Measurements from ENCODE around the gene UBD. TPM values are rescaled to one million over a fixed set of nuclear protein-coding genes. Genes with fewer than 3 reads are reported as not detected.

UBD gene
- total RNA-seq, 1 experiment from 2014 or later = not detected

DNA sequence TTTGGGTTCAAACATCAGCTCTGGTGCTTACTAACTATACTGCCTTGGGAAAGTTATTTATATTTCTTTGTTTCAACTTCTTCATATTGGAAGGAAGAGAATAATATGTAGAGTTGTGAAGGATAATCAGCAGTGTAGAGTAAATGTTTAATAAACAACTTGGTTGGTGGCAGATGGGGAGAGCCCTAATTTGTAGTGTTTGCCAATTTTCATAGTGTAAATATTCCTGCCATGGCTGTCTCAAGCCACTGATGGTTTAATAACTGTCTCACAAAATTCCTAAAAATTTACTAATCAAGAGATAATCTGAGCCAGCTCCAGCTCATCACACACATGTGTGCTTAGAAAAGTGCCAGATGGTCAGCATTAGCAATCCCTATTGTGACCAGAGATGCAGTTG lies 25.3 kb upstream of the UBD start, which contains the start of gene OR2H2:
OR2H2 (plus strand) TSS at position 301 of the 400 bp plus-strand sequence. CDS start 2,824 bp downstream, outside the sequence.
- no peak for ATAC-seq
- Histone ChIP-seq H2AFZ (ENCODE audit: low read length) (no peak within 1 kb of the TSS), H3K79me2 (ENCODE audit: low read length) (no peaks in the 10 kb centered on the region), H4K20me1 (ENCODE audit: low read length) (no peaks in the 10 kb centered on the region), H3K4me3 (ENCODE audit: low read length) (no peak within 1 kb of the TSS), H3K27me3 (ENCODE audit: low read length) (peaks cover 59% of the 10 kb centered on the region), H3K27ac (ENCODE audit: low read length) (no peak within 1 kb of the TSS), H3K9ac (ENCODE audit: low read length) (no peak within 1 kb of the TSS), H3K9me3 (ENCODE audit: low read length) (no peaks in the 10 kb centered on the region), H3K4me2 (ENCODE audit: low read length) (no peak within 1 kb of the TSS), H3K36me3 (ENCODE audit: low read depth, low read length) (no peaks in the 10 kb centered on the region), H3F3A (ENCODE audit: low read length, unreplicated experiment) (no peaks in the 10 kb centered on the region), H3K4me1 (ENCODE audit: insufficient read depth, low read length) (no peaks in the 10 kb centered on the region), H3K9me2 (replicated peaks; ENCODE audit: low read length) (no peaks in the 10 kb centered on the region)
- ChIA-PET POLR2A (ENCODE audit: unreplicated experiment) (no interaction called here), CTCF (no interaction called here)
- no peak for TF ChIP-seq EZH2 (IDR thresholded peaks at IDR 0.05; ENCODE audit: low read length, unreplicated experiment)
- TF ChIP-seq EZH2phosphoT487 (IDR thresholded peaks at IDR 0.05; ENCODE audit: borderline replicate concordance, low read length) = no peak
- TF ChIP-seq, protein P1, sequence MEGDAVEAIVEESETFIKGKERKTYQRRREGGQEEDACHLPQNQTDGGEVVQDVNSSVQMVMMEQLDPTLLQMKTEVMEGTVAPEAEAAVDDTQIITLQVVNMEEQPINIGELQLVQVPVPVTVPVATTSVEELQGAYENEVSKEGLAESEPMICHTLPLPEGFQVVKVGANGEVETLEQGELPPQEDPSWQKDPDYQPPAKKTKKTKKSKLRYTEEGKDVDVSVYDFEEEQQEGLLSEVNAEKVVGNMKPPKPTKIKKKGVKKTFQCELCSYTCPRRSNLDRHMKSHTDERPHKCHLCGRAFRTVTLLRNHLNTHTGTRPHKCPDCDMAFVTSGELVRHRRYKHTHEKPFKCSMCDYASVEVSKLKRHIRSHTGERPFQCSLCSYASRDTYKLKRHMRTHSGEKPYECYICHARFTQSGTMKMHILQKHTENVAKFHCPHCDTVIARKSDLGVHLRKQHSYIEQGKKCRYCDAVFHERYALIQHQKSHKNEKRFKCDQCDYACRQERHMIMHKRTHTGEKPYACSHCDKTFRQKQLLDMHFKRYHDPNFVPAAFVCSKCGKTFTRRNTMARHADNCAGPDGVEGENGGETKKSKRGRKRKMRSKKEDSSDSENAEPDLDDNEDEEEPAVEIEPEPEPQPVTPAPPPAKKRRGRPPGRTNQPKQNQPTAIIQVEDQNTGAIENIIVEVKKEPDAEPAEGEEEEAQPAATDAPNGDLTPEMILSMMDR (conservative IDR thresholded peaks at IDR 0.05; ENCODE audit: low read depth, low read length) = no peak
- no TSS peak for BruUV-seq (replicated peaks)
- intact Hi-C loops (cut with micrococcal nuclease) = loop anchor here (5.0 kb wide), 2 partner anchors 568 to 898 kb away; no protein-coding TSS in a partner anchor
- no peak for DNase-seq

DNA sequence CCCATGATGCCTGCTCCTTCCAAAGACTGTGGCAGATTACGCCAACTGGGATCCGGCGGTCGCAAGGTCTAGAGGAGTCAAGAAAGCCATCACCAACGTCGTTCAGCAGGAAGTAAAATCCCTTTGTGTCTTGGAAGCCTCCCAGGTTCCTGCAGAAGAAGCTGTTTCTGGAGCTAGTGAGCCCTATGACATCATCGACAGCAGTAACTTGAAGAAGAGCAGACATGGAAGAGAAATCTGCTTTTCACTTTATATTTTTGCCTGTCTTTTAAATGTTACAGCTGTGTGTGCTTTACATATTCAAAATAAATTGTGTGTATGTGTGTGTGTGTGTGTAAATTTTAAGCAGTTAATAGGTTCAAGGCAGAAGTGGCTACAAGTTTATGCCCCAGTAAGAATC lies 18.0 kb upstream of the UBD start:
- Histone ChIP-seq H3K79me2 (ENCODE audit: low read length) (no peaks in the 10 kb centered on the region), H3K27me3 (ENCODE audit: low read length) (peaks cover 60% of the 10 kb centered on the region), H4K20me1 (ENCODE audit: low read length) (no peaks in the 10 kb centered on the region), H3K4me1 (ENCODE audit: insufficient read depth, low read length) (no peaks in the 10 kb centered on the region), H3K4me2 (ENCODE audit: low read length) (no peak overlapping the region), H3K9ac (ENCODE audit: low read length) (no peak overlapping the region), H3K9me2 (replicated peaks; ENCODE audit: low read length) (no peaks in the 10 kb centered on the region), H3K4me3 (ENCODE audit: low read length) (no peak overlapping the region), H3K9me3 (ENCODE audit: low read length) (no peaks in the 10 kb centered on the region), H3K27ac (ENCODE audit: low read length) (no peak overlapping the region), H2AFZ (ENCODE audit: low read length) (no peak overlapping the region), H3K36me3 (ENCODE audit: low read depth, low read length) (no peaks in the 10 kb centered on the region), H3F3A (ENCODE audit: low read length, unreplicated experiment) (no peaks in the 10 kb centered on the region)
- TF ChIP-seq EZH2phosphoT487 (IDR thresholded peaks at IDR 0.05; ENCODE audit: borderline replicate concordance, low read length) = no peak
- no peak for TF ChIP-seq EZH2 (IDR thresholded peaks at IDR 0.05; ENCODE audit: low read length, unreplicated experiment)
- TF ChIP-seq, protein P1 (conservative IDR thresholded peaks at IDR 0.05; ENCODE audit: low read depth, low read length) = no peak
- POLR2A ChIA-PET (ENCODE audit: unreplicated experiment) = no interaction called here
- DNase-seq (no peak), ATAC-seq (no peak)
- intact Hi-C loops (cut with micrococcal nuclease) = no loop called here
- no TSS peak for BruUV-seq (replicated peaks)
- CTCF ChIA-PET = no interaction called here

DNA sequence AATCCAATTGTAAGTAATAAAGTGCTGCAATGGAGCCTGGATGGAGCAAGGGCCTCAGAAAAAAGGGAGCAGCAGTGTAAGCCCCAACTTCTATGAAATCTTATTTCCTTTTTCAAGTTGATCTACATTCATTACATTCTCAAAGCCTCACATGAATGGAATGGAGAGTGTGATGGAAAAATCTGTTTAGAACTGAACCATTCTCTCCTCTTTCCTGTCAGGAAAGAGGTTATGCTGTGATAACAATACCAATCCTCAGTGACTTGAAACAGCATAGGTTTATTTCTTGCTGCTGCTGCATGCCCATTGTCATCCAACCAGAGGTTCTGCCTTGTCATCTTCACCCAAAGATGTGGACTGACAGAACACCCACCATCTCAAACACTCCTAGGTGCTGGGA lies 16.5 kb upstream of the UBD start:
- DNase-seq = no peak

More for the DNA sequence above, 16.5 kb upstream of the UBD start:
- H3K9ac ChIP-seq (ENCODE audit: low read length) = no peak overlapping the region
- no peaks in the 10 kb centered on the region for H3K36me3 ChIP-seq (ENCODE audit: low read depth, low read length)
- no peak overlapping the region for H3K4me2 ChIP-seq (ENCODE audit: low read length)
- CTCF ChIA-PET = no interaction called here
- no peaks in the 10 kb centered on the region for H3K79me2 ChIP-seq (ENCODE audit: low read length)
- no peaks in the 10 kb centered on the region for H3K9me3 ChIP-seq (ENCODE audit: low read length)
- BruUV-seq (replicated peaks) = no TSS peak
- H3K4me1 ChIP-seq (ENCODE audit: insufficient read depth, low read length) = no peaks in the 10 kb centered on the region
- no peak for ATAC-seq
- H4K20me1 ChIP-seq (ENCODE audit: low read length) = no peaks in the 10 kb centered on the region
- H3K27ac ChIP-seq (ENCODE audit: low read length) = no peak overlapping the region
- no peak overlapping the region for H3K4me3 ChIP-seq (ENCODE audit: low read length)
- no peaks in the 10 kb centered on the region for H3K9me2 ChIP-seq (replicated peaks; ENCODE audit: low read length)
- H2AFZ ChIP-seq (ENCODE audit: low read length) = no peak overlapping the region
- POLR2A ChIA-PET (ENCODE audit: unreplicated experiment) = no interaction called here
- TF ChIP-seq EZH2phosphoT487 (IDR thresholded peaks at IDR 0.05; ENCODE audit: borderline replicate concordance, low read length) (no peak), EZH2 (IDR thresholded peaks at IDR 0.05; ENCODE audit: low read length, unreplicated experiment) (no peak)
- TF ChIP-seq, protein P1 (conservative IDR thresholded peaks at IDR 0.05; ENCODE audit: low read depth, low read length) = no peak
- peaks cover 62% of the 10 kb centered on the region for H3K27me3 ChIP-seq (ENCODE audit: low read length)
- H3F3A ChIP-seq (ENCODE audit: low read length, unreplicated experiment) = no peaks in the 10 kb centered on the region
- intact Hi-C loops (cut with micrococcal nuclease) = no loop called here

All from PC-3 (cell line).